ENCODE data around the gene ALOX15. TPM values are rescaled to one million over a fixed set of nuclear protein-coding genes. Genes with fewer than 3 reads are reported as not detected.

Gene ALOX15
- total RNA-seq, 1 experiment from 2014 or later, result not detected

GRCh38 chr17:4663711-4664110 is 22.2 kb upstream of the ALOX15 start:
- ChIA-PET CTCF (no interaction called here), POLR2A (no interaction called here)
- H3K4me1 ChIP-seq (ENCODE audit: control insufficient read depth, insufficient read depth, low read length), result no peaks in the 10 kb centered on the region
- intact Hi-C loops (cut with micrococcal nuclease; ENCODE audit: unreplicated experiment), result no loop called here
- DNase-seq (ENCODE audit: low read depth, low spot score), result no peak
- no peak overlapping the region for H3K4me3 ChIP-seq (ENCODE audit: low read depth in 2 of 2, low read length in 2 of 2)
- no TSS peak for BruUV-seq (replicated peaks)
- no peak for TF ChIP-seq SIN3A (IDR thresholded peaks at IDR 0.05; ENCODE audit: borderline replicate concordance, insufficient read depth, low read depth, low read length)
- TF ChIP-seq POLR2AphosphoS5 (IDR thresholded peaks at IDR 0.05; ENCODE audit: low read depth, low read length), result no peak
- TF ChIP-seq, protein P1, sequence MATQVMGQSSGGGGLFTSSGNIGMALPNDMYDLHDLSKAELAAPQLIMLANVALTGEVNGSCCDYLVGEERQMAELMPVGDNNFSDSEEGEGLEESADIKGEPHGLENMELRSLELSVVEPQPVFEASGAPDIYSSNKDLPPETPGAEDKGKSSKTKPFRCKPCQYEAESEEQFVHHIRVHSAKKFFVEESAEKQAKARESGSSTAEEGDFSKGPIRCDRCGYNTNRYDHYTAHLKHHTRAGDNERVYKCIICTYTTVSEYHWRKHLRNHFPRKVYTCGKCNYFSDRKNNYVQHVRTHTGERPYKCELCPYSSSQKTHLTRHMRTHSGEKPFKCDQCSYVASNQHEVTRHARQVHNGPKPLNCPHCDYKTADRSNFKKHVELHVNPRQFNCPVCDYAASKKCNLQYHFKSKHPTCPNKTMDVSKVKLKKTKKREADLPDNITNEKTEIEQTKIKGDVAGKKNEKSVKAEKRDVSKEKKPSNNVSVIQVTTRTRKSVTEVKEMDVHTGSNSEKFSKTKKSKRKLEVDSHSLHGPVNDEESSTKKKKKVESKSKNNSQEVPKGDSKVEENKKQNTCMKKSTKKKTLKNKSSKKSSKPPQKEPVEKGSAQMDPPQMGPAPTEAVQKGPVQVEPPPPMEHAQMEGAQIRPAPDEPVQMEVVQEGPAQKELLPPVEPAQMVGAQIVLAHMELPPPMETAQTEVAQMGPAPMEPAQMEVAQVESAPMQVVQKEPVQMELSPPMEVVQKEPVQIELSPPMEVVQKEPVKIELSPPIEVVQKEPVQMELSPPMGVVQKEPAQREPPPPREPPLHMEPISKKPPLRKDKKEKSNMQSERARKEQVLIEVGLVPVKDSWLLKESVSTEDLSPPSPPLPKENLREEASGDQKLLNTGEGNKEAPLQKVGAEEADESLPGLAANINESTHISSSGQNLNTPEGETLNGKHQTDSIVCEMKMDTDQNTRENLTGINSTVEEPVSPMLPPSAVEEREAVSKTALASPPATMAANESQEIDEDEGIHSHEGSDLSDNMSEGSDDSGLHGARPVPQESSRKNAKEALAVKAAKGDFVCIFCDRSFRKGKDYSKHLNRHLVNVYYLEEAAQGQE (IDR thresholded peaks at IDR 0.05; ENCODE audit: insufficient read depth in 1 of 2, low read depth in 2 of 2, low read length in 1 of 2), result no peak
- TF ChIP-seq, protein P2, sequence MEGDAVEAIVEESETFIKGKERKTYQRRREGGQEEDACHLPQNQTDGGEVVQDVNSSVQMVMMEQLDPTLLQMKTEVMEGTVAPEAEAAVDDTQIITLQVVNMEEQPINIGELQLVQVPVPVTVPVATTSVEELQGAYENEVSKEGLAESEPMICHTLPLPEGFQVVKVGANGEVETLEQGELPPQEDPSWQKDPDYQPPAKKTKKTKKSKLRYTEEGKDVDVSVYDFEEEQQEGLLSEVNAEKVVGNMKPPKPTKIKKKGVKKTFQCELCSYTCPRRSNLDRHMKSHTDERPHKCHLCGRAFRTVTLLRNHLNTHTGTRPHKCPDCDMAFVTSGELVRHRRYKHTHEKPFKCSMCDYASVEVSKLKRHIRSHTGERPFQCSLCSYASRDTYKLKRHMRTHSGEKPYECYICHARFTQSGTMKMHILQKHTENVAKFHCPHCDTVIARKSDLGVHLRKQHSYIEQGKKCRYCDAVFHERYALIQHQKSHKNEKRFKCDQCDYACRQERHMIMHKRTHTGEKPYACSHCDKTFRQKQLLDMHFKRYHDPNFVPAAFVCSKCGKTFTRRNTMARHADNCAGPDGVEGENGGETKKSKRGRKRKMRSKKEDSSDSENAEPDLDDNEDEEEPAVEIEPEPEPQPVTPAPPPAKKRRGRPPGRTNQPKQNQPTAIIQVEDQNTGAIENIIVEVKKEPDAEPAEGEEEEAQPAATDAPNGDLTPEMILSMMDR (IDR thresholded peaks at IDR 0.05), result no peak
- TF ChIP-seq TCF7L2 (IDR thresholded peaks at IDR 0.05; ENCODE audit: low read depth, low read length), result no peak
- no peaks in the 10 kb centered on the region for H3K27me3 ChIP-seq (ENCODE audit: control insufficient read depth, insufficient read depth, low read length)
- H3K36me3 ChIP-seq (ENCODE audit: control insufficient read depth, insufficient read depth, low read length), result no peaks in the 10 kb centered on the region
- in situ Hi-C loops (cut with HindIII; ENCODE audit: low pct_unique_long_range_greater_than_20kb, low sequenced_read_pairs), result no loop called here
- H3K27ac ChIP-seq (ENCODE audit: low read length), result no peak overlapping the region
- no peaks in the 10 kb centered on the region for H3K9me3 ChIP-seq (ENCODE audit: control insufficient read depth, insufficient read depth, low read depth, low read length)
- ATAC-seq, result no peak

- no peak for DNase-seq (ENCODE audit: low read depth, low spot score)
- ATAC-seq, result no peak
- Histone ChIP-seq H3K27ac (ENCODE audit: low read length) (no peak overlapping the region), H3K4me1 (ENCODE audit: control insufficient read depth, insufficient read depth, low read length) (no peaks in the 10 kb centered on the region), H3K4me3 (ENCODE audit: low read depth in 2 of 2, low read length in 2 of 2) (no peak overlapping the region), H3K36me3 (ENCODE audit: control insufficient read depth, insufficient read depth, low read length) (no peaks in the 10 kb centered on the region), H3K27me3 (ENCODE audit: control insufficient read depth, insufficient read depth, low read length) (no peaks in the 10 kb centered on the region), H3K9me3 (ENCODE audit: control insufficient read depth, insufficient read depth, low read depth, low read length) (no peaks in the 10 kb centered on the region)
- TF ChIP-seq SIN3A (IDR thresholded peaks at IDR 0.05; ENCODE audit: borderline replicate concordance, insufficient read depth, low read depth, low read length) (no peak), POLR2AphosphoS5 (IDR thresholded peaks at IDR 0.05; ENCODE audit: low read depth, low read length) (no peak), TCF7L2 (IDR thresholded peaks at IDR 0.05; ENCODE audit: low read depth, low read length) (no peak)
- TF ChIP-seq, protein P1 (IDR thresholded peaks at IDR 0.05; ENCODE audit: insufficient read depth in 1 of 2, low read depth in 2 of 2, low read length in 1 of 2), result no peak
- TF ChIP-seq, protein P2 (IDR thresholded peaks at IDR 0.05), result no peak
- ChIA-PET CTCF (no interaction called here), POLR2A (interaction anchor here (0.5 kb wide), 1 partner anchor 267 kb away, joined by 8 read pairs; no protein-coding TSS in a partner anchor)
- intact Hi-C loops (cut with micrococcal nuclease; ENCODE audit: unreplicated experiment) (no loop called here), in situ Hi-C loops (cut with HindIII; ENCODE audit: low pct_unique_long_range_greater_than_20kb, low sequenced_read_pairs) (no loop called here)
- no TSS peak for BruUV-seq (replicated peaks)
Measured at GRCh38 chr17:4658478-4659305, 17.2 kb upstream of the ALOX15 start.

Measured in Panc1 (cell line).